SK-N-SH (cell line): ENCODE measurements around the gene UGP2. TPM values are rescaled to one million over a fixed set of nuclear protein-coding genes. Genes with fewer than 3 reads are reported as not detected.

Experiments
- CTCF ChIA-PET: fragments of 300-600, 350-600 bp; formaldehyde crosslinking; extraction: SDS; loops from one replicate; lab custom pipeline; 2021; lab: Yijun Ruan, JAX
- POLR2A ChIA-PET: fragments of 350-600 bp; sonication (Branson Sonifier 250); formaldehyde crosslinking; extraction: SDS; loops from one replicate; lab custom pipeline; 2020; ENCODE audit warnings: antibody characterized with exemption, inconsistent platforms; lab: Yijun Ruan, JAX
- DNase-seq: peaks from one replicate; pipeline ENCODE4 v3.0.0; 2012
- H2AFZ ChIP-seq: fragments of 200-600 bp; sonication (generic); 2 replicates; pipeline ENCODE4 v1.8.1; 2016; ENCODE audit warnings: antibody characterized with exemption, mild to moderate bottlenecking, low read depth
- H3F3A ChIP-seq: fragments of 200-600 bp; sonication (generic); replicated peaks from 2 replicates; pipeline ENCODE3; 2016; ENCODE audit warnings: antibody characterized with exemption, mild to moderate bottlenecking; ENCODE audit not compliant: insufficient read depth
- H3K27ac ChIP-seq, 2 experiments: fragments of 200-500 bp in 1 of 2; fragments of 200-600 bp in 1 of 2; sonication (Bioruptor generic) in 1 of 2; sonication (generic), shearing (Covaris generic) in 1 of 2; 2 replicates each; pipeline versions ENCODE4 v1.5.1 to v1.6.1; 2014 to 2016; ENCODE audit warnings: low read depth in 2 of 2, inconsistent platforms in 1 of 2, low read length in 1 of 2, mild to moderate bottlenecking in 1 of 2, mixed read lengths in 1 of 2
- H3K27me3 ChIP-seq: fragments of 200-600 bp; sonication (generic), shearing (Covaris generic); 2 replicates; pipeline ENCODE4 v1.6.1; 2016; ENCODE audit warnings: mixed run types; ENCODE audit not compliant: insufficient read depth
- H3K36me3 ChIP-seq, 2 experiments: fragments of 200-500 bp in 1 of 2; fragments of 200-600 bp in 1 of 2; sonication (Bioruptor generic) in 1 of 2; sonication (generic) in 1 of 2; replicated peaks in 1 of 2; 2 replicates each; pipeline versions ENCODE3 to v1.5.1; 2014 to 2016; ENCODE audit warnings: low read length in 1 of 2, mild to moderate bottlenecking in 1 of 2; ENCODE audit not compliant: insufficient read depth in 2 of 2, control insufficient read depth in 1 of 2
- H3K4me1 ChIP-seq, 2 experiments: fragments of 200-500 bp in 1 of 2; fragments of 200-600 bp in 1 of 2; sonication (Bioruptor generic) in 1 of 2; sonication (generic), shearing (Covaris generic) in 1 of 2; 2 replicates each; pipeline versions ENCODE4 v1.5.1 to v1.6.1; 2014 to 2016; ENCODE audit warnings: low read depth in 1 of 2, low read length in 1 of 2, mixed run types in 1 of 2; ENCODE audit not compliant: insufficient read depth in 2 of 2, control insufficient read depth in 1 of 2
- H3K4me2 ChIP-seq: fragments of 200-600 bp; sonication (generic), shearing (Covaris generic); 2 replicates; pipeline ENCODE4 v1.6.1; 2017; ENCODE audit warnings: mixed run types
- H3K4me3 ChIP-seq, 2 experiments: fragments of 200-500 bp in 1 of 2; fragments of 200-600 bp in 1 of 2; sonication (Bioruptor generic) in 1 of 2; sonication (generic), shearing (Covaris generic) in 1 of 2; 2 replicates each; pipeline versions ENCODE4 v1.5.1 to v1.8.1; 2014 to 2016; ENCODE audit warnings: low read depth in 2 of 2, inconsistent platforms in 1 of 2, low read length in 1 of 2, mild to moderate bottlenecking in 1 of 2, mixed read lengths in 1 of 2, moderate library complexity in 1 of 2
- H3K79me2 ChIP-seq: fragments of 200-600 bp; sonication (generic); 2 replicates; pipeline ENCODE4 v1.8.1; 2017; ENCODE audit warnings: mild to moderate bottlenecking; ENCODE audit not compliant: insufficient read depth
- H3K9ac ChIP-seq: fragments of 200-600 bp; sonication (generic); 2 replicates; pipeline ENCODE4 v1.6.1; 2017; ENCODE audit warnings: mixed run types
- H3K9me2 ChIP-seq: fragments of 200-600 bp; sonication (generic); 2 replicates; pipeline ENCODE4 v1.6.1; 2017; ENCODE audit warnings: mixed run types
- H3K9me3 ChIP-seq: fragments of 200-600 bp; sonication (generic); 2 replicates; pipeline ENCODE4 v1.6.1; 2017; ENCODE audit warnings: mixed run types, mild to moderate bottlenecking, moderate library complexity
- H4K20me1 ChIP-seq: fragments of 200-600 bp; sonication (generic); 2 replicates; pipeline ENCODE4 v1.6.1; 2017; ENCODE audit warnings: mild to moderate bottlenecking, mixed run types; ENCODE audit not compliant: insufficient read depth
- CHD2 ChIP-seq: fragments of 150-350 bp; IDR thresholded peaks from 2 replicates; pipeline ENCODE4 v1.6.1; 2018; ENCODE audit warnings: low read length; ENCODE audit not compliant: partially characterized antibody
- CTCF ChIP-seq: fragments of 200-600 bp; sonication (generic); IDR thresholded peaks from 2 replicates; pipeline ENCODE4 v1.6.1; 2017; ENCODE audit warnings: antibody characterized with exemption, mild to moderate bottlenecking, moderate library complexity
- FOXJ3 ChIP-seq: sonication (generic); formaldehyde crosslinking; IDR thresholded peaks from 2 replicates; pipeline ENCODE4 v1.5.1; 2020; ENCODE audit warnings: mild to moderate bottlenecking, missing genetic modification reagents
- IRF3 ChIP-seq: fragments of 150-350 bp; IDR thresholded peaks from 2 replicates; pipeline ENCODE4 v1.6.1; 2016; ENCODE audit warnings: mild to moderate bottlenecking, low read depth, low read length
- JUND ChIP-seq: IDR thresholded peaks from 2 replicates; pipeline ENCODE4 v1.4.0; 2012
- POLR2AphosphoS5 ChIP-seq: IDR thresholded peaks from 2 replicates; pipeline ENCODE4 v1.6.1; 2012; ENCODE audit warnings: low read depth, low read length
- RAD21 ChIP-seq: IDR thresholded peaks from 2 replicates; pipeline ENCODE4 v1.6.1; 2012; ENCODE audit warnings: mild to moderate bottlenecking, low read length
- RCOR1 ChIP-seq: fragments of 150-350 bp; IDR thresholded peaks from 2 replicates; pipeline ENCODE4 v1.6.1; 2017; ENCODE audit warnings: antibody characterized with exemption, low read length
- USF2 ChIP-seq: fragments of 150-350 bp; IDR thresholded peaks from 2 replicates; pipeline ENCODE4 v1.6.1; 2017; ENCODE audit warnings: antibody characterized with exemption, low read length, low read depth, borderline replicate concordance
- YY1 ChIP-seq: IDR thresholded peaks from 2 replicates; pipeline ENCODE4 v1.4.0; 2012; ENCODE audit warnings: low read depth, mild to moderate bottlenecking
- ZBTB33 ChIP-seq: IDR thresholded peaks from 2 replicates; pipeline ENCODE4 v1.4.0; 2012; ENCODE audit warnings: low read depth, borderline replicate concordance
- WGBS: methylation state at CpG from one replicate; pipeline ENCODE4 v1.1.6; 2017; ENCODE audit warnings: low lambda C conversion rate; 5-methylcytosine and 5-hydroxymethylcytosine counted together
- polyA plus RNA-seq, 3 experiments: library from polyadenylated mRNA; depleted of rRNA; stranded (reverse); fragments of >200 nt; gene quantifications; 2 replicates each; pipeline ENCODE4 v1.2.3, GENCODE V29; 2012

Gene UGP2
- polyA plus RNA-seq, 1 of the 3 experiments (the other 2 are of a cell fraction), result 30.1 TPM

- TF ChIP-seq ZBTB33 (no peak), JUND (no peak), RCOR1 (no peak), POLR2AphosphoS5 (no peak), USF2 (no peak), CHD2 (no peak), FOXJ3 (CRISPR knock-in tag) (no peak), IRF3 (no peak), YY1 (no peak), RAD21 (no peak), CTCF (no peak)
- TF ChIP-seq, all 33 proteins: peak for 0
- 100% methylated on average over 1 of the region's 1 CpG for WGBS
- CTCF ChIA-PET, result interaction anchor here (0.6 to 2.5 kb wide), 5 partner anchors 15 to 200 kb away, joined by 3 to 10 read pairs (median 5); no protein-coding TSS in a partner anchor
- Histone ChIP-seq H3K9ac (no peak overlapping the region), H3K4me1 (no peaks in the 10 kb centered on the region), H3K27ac (no peak overlapping the region), H3K9me3 (no peaks in the 10 kb centered on the region), H3F3A (peaks cover 10% of the 10 kb centered on the region), H3K27me3 (no peaks in the 10 kb centered on the region), H3K4me2 (no peak overlapping the region), H3K79me2 (no peaks in the 10 kb centered on the region), H3K36me3 (peaks cover 82 to 83% of the 10 kb centered on the region in 2 experiments), H2AFZ (no peak overlapping the region), H4K20me1 (no peaks in the 10 kb centered on the region), H3K4me3 (no peak overlapping the region), H3K9me2 (no peaks in the 10 kb centered on the region)
- POLR2A ChIA-PET, result no interaction called here
- no peak for DNase-seq
These were observed 49.9 kb downstream of the UGP2 start for GRCh38 chr2:63891488-63892030.
